GM18505 (cell line): Measurements from ENCODE around the gene APPBP2.
"Not testable (repeated sequence)": the region's sequence is repeated elsewhere in the genome, so short reads cannot be mapped to it uniquely, and the experiment has no call there.

Experiments
- ATAC-seq: cut with Tn5 transposase; IDR thresholded peaks from one replicate; pipeline ENCODE4 v1.9.1; 2021; ENCODE audit not compliant: unreplicated experiment
- POLR2A ChIP-seq: IDR thresholded peaks from 4 replicates; pipeline ENCODE4 v1.6.1; 2011; ENCODE audit warnings: borderline replicate concordance; ENCODE audit not compliant: insufficient read depth, insufficient read length; ENCODE audit errors: extremely low read depth

Gene APPBP2

GRCh38 chr17:60445144-60445543, 80.9 kb downstream of the APPBP2 start:
- no peak for ATAC-seq
- no peak for TF ChIP-seq POLR2A

DNA sequence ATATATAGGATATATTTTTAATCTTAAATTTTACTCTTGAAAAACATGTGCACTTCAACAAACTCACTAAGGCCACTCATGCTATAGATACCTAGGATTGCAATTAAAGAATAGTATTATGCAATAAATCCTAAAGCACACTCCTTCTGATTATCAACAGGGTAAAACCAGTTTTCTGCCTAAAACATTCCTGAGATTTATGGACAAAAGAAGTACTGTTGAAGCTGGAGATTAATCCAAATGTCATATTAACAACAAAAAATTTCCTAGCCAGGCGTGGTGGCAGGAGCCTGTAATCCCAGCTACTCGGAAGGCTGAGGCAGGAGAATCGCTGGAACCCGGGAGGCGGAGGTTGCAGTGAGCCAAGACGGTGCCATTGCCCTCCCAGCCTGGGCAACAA, 82.3 kb downstream of the APPBP2 start:
- no peak for TF ChIP-seq POLR2A
- no peak for ATAC-seq

- no peak for ATAC-seq
- TF ChIP-seq POLR2A, result no peak
Observed at GRCh38 chr17:60442271-60443173, 83.5 kb downstream of the APPBP2 start.

- no peak for ATAC-seq
Observed at GRCh38 chr17:60439501-60439900, 86.5 kb downstream of the APPBP2 start.

GRCh38 chr17:60436676-60437075, 89.4 kb downstream of the APPBP2 start:
- no peak for ATAC-seq
- TF ChIP-seq POLR2A, result no peak

More at GRCh38 chr17:60439501-60439900, 86.5 kb downstream of the APPBP2 start:
- TF ChIP-seq POLR2A, result no peak

DNA sequence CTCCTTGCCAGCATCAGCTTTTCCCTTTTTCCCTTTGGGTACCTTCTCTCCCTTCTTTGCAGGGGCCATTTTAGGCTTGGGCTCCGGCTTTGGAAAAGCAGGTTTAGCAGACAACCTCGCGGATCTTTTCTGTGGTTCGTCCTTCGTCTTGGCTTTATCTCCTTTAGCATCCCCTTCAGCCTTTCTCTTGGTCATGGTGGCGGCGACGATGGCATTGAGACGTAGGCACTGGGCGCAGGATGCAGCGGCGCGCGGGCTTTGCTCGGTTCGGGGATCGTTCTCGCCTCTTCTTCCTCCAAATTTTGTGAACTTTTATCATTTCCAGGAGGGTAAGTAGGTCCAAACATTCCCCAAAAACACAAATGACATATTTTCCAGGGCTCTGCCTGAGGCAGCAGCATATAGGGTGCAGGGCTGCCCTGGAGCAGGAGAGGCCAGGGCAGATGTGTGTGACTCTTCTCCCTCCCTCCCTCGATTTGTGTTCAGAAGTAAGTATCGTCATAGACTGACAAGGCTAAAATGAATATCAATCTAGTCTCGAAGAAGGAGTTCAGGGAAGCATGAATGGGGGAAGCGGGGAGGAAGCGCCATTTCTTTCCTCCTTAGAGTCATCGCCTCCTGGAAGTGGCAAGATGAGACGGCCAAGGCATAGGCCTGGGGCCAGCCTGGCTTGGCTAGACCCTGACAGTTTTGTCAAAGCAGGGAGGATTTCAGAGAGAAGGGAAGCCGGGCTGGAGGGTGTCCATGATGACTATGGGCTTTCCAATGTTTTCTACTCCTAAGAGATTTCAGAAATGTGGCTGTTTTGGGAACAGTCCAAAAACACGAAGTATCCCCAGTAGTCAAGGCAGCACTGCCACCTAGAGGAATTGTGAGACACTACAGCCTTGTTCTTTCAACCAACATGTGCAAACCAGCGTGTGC, 90.5 kb downstream of the APPBP2 start:
- no peak for ATAC-seq

GRCh38 chr17:60433021-60433997, 92.7 kb downstream of the APPBP2 start:
- not testable (repeated sequence) for ATAC-seq

More for the DNA sequence above, 90.5 kb downstream of the APPBP2 start:
- TF ChIP-seq POLR2A, result no peak

GRCh38 chr17:60430561-60430960, 95.5 kb downstream of the APPBP2 start:
- ATAC-seq, result not testable (repeated sequence)

GRCh38 chr17:60428491-60428890, 97.6 kb downstream of the APPBP2 start:
- not testable (repeated sequence) for ATAC-seq

DNA sequence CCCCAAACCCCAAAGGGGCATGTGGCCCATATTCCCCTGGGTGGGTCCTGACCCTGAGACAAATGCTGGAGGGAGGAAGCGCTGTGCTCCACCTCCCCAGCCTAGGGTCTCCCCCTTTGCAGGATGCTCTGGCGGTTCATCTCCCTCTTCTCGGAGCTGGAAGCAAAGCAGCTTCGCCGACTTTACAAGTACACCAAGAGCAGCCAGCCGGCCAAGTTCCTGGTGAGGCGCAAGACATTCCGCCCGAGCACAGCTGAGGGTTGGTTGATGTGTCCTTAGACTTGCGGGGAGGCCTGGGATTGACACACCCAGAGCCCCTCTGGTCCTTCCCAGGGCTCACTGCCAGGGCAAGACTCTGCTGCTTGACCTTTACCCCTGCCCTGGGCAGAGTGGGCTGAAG, 99.4 kb downstream of the APPBP2 start:
- ATAC-seq, result no peak
- TF ChIP-seq POLR2A, result no peak

- no peak for TF ChIP-seq POLR2A
- ATAC-seq, result no peak
Observed at GRCh38 chr17:60425626-60426025, 100.4 kb downstream of the APPBP2 start.

DNA sequence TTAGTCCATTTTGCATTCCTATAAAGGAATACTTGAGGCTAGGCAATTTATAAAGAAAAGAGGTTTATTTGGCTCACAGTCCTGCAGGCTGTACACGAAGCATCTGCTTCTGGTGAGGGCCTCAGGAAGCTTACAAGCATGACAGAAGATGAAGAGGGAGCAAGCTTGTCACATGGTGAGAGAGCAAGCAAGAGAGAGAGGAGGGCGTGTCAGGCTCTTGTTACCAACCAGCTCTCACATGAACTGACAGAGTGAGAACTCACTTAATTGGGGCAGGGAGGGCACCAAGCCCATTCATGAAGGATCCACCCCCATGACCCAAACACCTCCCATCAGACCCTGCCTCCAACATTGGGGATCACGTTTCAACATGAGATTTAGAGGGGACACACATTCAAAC, 102.2 kb downstream of the APPBP2 start:
- no peak for ATAC-seq
- no peak for TF ChIP-seq POLR2A

GRCh38 chr17:60422162-60422665, 103.8 kb downstream of the APPBP2 start, which contains the start of gene CHCT1:
TSS of gene CHCT1 (plus strand) at chr17:60422489. CDS start at chr17:60422593, 104 bp downstream.
- TF ChIP-seq POLR2A, result no peak
- no peak for ATAC-seq
